ENCODE results near the gene BCR. TPM values are rescaled to one million over a fixed set of nuclear protein-coding genes. Genes with fewer than 3 reads are reported as not detected.

BCR gene
- polyA plus RNA-seq, 1 donor from 2014 or later = 57.5 TPM

GRCh38 chr22:23181721-23182308, 1.5 kb downstream of the BCR start:
- TF ChIP-seq MXI1 (conservative IDR thresholded peaks at IDR 0.05; ENCODE audit: poor library complexity, severe bottlenecking) = peak; percentile 49
- TF ChIP-seq RAD21 (conservative IDR thresholded peaks at IDR 0.05) = no peak
- Histone ChIP-seq H3K9me3 (ENCODE audit: low read length) (no peaks in the 10 kb centered on the region), H3K36me3 (ENCODE audit: insufficient read depth, low read length) (no peaks in the 10 kb centered on the region), H2AFZ (ENCODE audit: low read depth, low read length) (no peak overlapping the region), H4K20me1 (ENCODE audit: insufficient read depth) (peaks cover 30% of the 10 kb centered on the region), H3K9ac (ENCODE audit: low read length) (peak overlapping the region; percentile 84), H3K27me3 (ENCODE audit: insufficient read depth, low read depth, low read length) (no peaks in the 10 kb centered on the region), H3K4me2 (ENCODE audit: low read length) (peak overlapping the region; percentile 100), H3K79me2 (replicated peaks; ENCODE audit: insufficient read depth, low read length) (peaks cover 52% of the 10 kb centered on the region), H3K9me2 (ENCODE audit: insufficient read depth, low read length) (no peaks in the 10 kb centered on the region), H3K4me3 (ENCODE audit: low read length) (peak overlapping the region; percentile 91), H3K27ac (ENCODE audit: low read length) (peak overlapping the region; percentile 24), H3F3A (ENCODE audit: insufficient read depth, low read length, poor library complexity, severe bottlenecking) (no peaks in the 10 kb centered on the region)

GRCh38 chr22:23182309-23183060, 2.2 kb downstream of the BCR start:
- no peak for TF ChIP-seq EZH2 (IDR thresholded peaks at IDR 0.05; ENCODE audit: borderline replicate concordance, insufficient read depth, low read length, poor library complexity, severe bottlenecking)
- TF ChIP-seq EP300 (conservative IDR thresholded peaks at IDR 0.05; ENCODE audit: poor library complexity, severe bottlenecking) = no peak
- TF ChIP-seq MXI1 (conservative IDR thresholded peaks at IDR 0.05; ENCODE audit: poor library complexity, severe bottlenecking) = peak; percentile 38
- no peak for TF ChIP-seq REST (IDR thresholded peaks at IDR 0.05; ENCODE audit: borderline replicate concordance)
- TF ChIP-seq SMC3 (conservative IDR thresholded peaks at IDR 0.05; ENCODE audit: poor library complexity) = peak; percentile 15
- no peak for TF ChIP-seq POLR2AphosphoS5 (IDR thresholded peaks at IDR 0.05)
- TF ChIP-seq TAF1 (IDR thresholded peaks at IDR 0.05; ENCODE audit: low read depth) = no peak
- no peak for TF ChIP-seq CTCF (IDR thresholded peaks at IDR 0.05; ENCODE audit: poor library complexity, severe bottlenecking)
- peak; percentile 24 for TF ChIP-seq RAD21 (conservative IDR thresholded peaks at IDR 0.05)
- H3K27me3 ChIP-seq (ENCODE audit: insufficient read depth, low read depth, low read length) = no peaks in the 10 kb centered on the region
- H3K36me3 ChIP-seq (ENCODE audit: insufficient read depth, low read length) = no peaks in the 10 kb centered on the region
- H3K4me3 ChIP-seq (ENCODE audit: low read length) = peak overlapping the region; percentile 91
- no peak overlapping the region for H2AFZ ChIP-seq (ENCODE audit: low read depth, low read length)
- H3K9me3 ChIP-seq (ENCODE audit: low read length) = no peaks in the 10 kb centered on the region
- peaks cover 30% of the 10 kb centered on the region for H4K20me1 ChIP-seq (ENCODE audit: insufficient read depth)
- H3K9ac ChIP-seq (ENCODE audit: low read length) = peak overlapping the region; percentile 84
- no peaks in the 10 kb centered on the region for H3F3A ChIP-seq (ENCODE audit: insufficient read depth, low read length, poor library complexity, severe bottlenecking)
- H3K79me2 ChIP-seq (replicated peaks; ENCODE audit: insufficient read depth, low read length) = peaks cover 59% of the 10 kb centered on the region
- H3K9me2 ChIP-seq (ENCODE audit: insufficient read depth, low read length) = no peaks in the 10 kb centered on the region
- no peak overlapping the region for H3K27ac ChIP-seq (ENCODE audit: low read length)
- peak overlapping the region; percentile 100 for H3K4me2 ChIP-seq (ENCODE audit: low read length)
